NCI-H2171 treated with DMSO at 0.1 percent for 48 hours (cell line): ENCODE data around the gene KCNG4.

Source experiments
- DNase-seq: peaks from one replicate; lab custom pipeline; 2025; lab: John Stamatoyannopoulos, UW

The KCNG4 gene

DNA sequence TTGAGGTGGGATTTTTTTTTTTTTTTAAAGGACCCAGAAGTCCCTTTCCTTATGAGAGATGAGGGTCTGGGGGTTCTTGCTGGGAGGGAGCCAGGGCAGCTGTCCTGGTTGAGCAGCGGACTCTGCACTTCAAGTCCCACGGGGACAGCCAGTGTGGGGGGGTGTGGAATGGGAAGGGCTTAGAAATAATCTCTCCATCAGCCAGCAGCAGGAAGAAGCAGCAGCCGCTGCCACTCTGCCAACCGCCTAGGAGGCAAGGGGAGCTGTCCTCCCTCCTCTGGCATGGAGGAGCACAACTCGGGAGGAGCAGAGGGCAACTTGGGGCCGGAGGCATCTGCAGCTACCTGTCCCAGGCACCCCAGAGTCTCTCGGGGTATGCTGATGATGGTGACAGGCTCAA lies at the start of gene KCNG4:
Gene KCNG4, minus strand, starts transcription at position 104 of the 400 bp plus-strand sequence. CDS start 2,527 bp downstream, outside the sequence.
- peak; percentile 64 for DNase-seq

GRCh38 chr16:84288902-84289301 lies 49.1 kb upstream of the KCNG4 start:
- DNase-seq, result no peak

GRCh38 chr16:84286578-84287240 lies 46.9 kb upstream of the KCNG4 start:
- DNase-seq, result peak; percentile 27

GRCh38 chr16:84284154-84284722 lies 44.4 kb upstream of the KCNG4 start:
- DNase-seq, result no peak

- DNase-seq, result no peak
These were observed 43.7 kb upstream of the KCNG4 start for GRCh38 chr16:84283314-84284153.

GRCh38 chr16:84282533-84282932 lies 42.7 kb upstream of the KCNG4 start:
- DNase-seq, result no peak

- DNase-seq, result no peak
These were observed 41.3 kb upstream of the KCNG4 start for GRCh38 chr16:84281074-84281473.

DNA sequence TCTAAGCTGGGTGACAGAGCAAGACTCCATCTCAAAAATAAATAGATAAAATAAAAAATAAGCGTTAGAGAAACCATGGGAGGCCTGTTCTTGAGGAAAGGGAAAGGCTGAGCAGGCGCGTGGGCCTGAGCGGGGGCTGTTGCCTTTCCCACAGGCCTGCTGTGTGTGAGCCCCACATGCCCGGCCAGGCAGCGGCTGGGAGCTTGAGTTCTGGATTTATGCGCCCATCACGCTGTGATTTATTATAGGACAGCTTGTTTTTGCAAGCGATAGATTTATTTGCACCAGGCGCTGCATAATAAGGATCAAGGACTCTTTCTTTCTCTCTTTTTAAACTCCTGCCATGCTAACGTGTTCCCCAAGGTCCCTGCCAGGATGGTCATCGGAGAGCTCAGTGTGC lies 40.1 kb upstream of the KCNG4 start:
- DNase-seq, result no peak

DNA sequence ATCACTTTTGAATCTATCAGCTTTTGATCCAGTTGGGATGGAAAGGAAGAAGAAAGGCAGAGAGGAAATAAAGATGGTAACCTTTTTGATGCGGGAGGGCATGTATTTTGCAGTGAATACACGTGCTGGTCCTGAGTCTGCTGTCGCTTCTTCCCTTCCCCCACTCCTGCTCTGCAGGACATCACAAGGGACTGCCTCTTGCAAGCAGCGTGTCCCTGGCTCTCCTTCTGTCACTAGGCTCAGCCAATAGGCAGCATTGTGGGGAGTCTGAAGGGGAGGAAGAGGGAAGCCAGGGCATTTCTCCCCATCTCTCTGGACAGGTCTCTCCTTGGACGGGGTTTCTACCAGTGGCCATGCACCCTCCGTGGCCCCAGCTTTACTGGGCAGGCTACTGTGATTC lies 39.2 kb upstream of the KCNG4 start:
- peak; percentile 41 for DNase-seq

- no peak for DNase-seq
These were observed 38.5 kb upstream of the KCNG4 start for GRCh38 chr16:84278333-84278732.

GRCh38 chr16:84277244-84277823 lies 37.5 kb upstream of the KCNG4 start:
- DNase-seq, result peak; percentile 13

DNA sequence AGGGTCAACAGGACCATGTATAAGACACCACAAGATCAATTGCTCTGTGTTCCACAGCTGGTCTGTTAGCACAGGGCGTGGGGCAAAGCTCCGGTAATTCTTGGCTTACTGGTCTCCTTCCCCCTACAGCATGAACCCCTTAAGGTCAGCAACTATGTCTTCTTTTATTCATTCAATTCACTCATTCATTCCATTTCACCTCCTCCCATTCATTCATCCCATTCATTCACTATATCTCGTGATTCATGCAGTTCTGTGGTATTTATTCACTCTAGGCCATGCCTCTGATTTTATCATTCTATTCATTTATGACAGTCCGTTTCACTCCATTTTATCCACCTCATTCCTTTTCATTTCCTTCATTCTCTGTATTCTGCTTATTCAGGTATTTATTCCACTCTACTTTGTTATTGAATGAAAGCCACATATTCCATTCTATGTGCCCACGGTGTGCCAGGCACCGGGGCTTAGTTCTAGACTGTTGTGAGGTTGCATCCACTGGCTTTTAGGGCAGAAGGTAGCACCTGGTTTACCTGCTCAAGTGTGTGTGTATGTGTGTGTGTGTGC lies 35.9 kb upstream of the KCNG4 start:
- no peak for DNase-seq

GRCh38 chr16:84274515-84274914 lies 34.7 kb upstream of the KCNG4 start:
- no peak for DNase-seq

GRCh38 chr16:84272740-84273320 lies 33.0 kb upstream of the KCNG4 start:
- DNase-seq, result no peak

- DNase-seq, result no peak
These were observed 32.1 kb upstream of the KCNG4 start for GRCh38 chr16:84271866-84272265.

DNA sequence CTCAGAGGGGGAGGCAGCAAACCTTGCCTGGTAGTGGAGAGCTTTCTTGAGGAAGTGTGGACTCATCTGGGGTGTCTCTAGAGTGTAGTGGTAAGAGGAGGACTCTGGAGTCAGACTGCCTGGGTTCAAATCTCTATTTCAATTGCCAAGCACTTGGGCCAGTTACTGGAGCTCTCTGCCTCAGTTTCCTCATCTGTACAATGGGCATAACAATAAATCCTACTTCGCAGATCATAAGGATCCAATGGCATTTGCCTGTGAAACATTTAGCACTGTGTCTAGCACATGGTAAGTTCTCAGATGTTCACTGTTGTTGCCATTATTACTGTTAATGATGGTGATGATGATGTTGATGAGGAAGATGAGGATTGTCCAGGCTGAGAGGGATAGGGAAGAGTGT lies 31.2 kb upstream of the KCNG4 start:
- DNase-seq, result no peak

DNA sequence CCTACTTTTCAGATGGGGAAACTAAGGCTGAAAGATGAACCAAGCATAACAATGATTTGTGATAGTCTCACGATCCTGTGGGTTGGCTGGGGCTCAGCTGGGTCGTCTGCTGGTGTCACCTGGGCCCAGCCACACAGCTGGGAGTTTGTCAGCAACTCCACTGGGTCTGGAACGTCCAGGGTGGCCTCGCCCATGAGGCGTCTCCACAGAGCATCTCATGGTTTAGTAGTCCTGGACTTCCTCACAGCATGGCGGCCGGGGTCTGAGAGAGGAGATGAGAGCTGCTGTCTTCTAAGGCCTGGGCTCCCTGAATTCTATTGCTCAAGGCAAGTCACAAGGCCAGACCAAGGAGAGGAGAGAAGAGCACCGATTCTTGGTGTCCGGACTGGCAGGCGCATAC lies 30.7 kb upstream of the KCNG4 start:
- DNase-seq, result no peak

- DNase-seq, result no peak
These were observed 30.3 kb upstream of the KCNG4 start for GRCh38 chr16:84270071-84270470.

DNA sequence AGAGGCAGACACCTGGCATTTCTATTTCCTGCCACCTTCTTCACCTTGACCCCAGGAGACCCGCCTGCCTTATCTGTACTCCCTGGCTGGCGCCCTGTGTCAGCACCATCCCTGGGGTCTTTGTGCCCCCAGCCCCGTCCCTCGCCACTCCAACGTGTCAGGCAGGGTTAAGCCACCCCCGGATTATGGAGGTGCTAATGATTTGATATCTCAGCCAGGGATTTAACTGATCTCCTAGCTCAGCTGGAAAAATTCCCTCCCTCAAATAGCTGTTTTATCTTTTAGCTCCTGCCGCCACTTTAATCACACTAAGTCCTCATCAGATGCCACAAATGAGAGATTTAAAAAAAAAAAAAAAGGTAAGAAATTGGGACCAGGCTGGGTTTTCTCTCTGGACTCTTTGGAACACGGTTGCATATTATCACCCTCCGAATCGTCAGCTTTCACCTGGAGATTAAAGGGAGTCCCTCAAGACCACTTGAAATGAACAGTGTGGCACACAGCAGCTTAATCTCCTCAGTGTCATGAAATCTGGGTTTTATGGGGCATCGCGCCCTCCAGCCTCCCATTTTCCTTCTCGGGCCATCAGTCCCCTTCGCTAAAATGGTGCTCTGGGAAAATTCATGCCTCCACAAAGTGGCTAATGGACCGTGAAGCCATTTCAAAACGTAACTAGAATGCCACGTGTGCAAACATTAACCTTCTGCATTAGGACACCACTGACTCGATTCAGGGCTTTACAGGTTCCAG lies 28.7 kb upstream of the KCNG4 start:
- DNase-seq, result peak; percentile 44

GRCh38 chr16:84267380-84267779 lies 27.6 kb upstream of the KCNG4 start:
- DNase-seq, result no peak

DNA sequence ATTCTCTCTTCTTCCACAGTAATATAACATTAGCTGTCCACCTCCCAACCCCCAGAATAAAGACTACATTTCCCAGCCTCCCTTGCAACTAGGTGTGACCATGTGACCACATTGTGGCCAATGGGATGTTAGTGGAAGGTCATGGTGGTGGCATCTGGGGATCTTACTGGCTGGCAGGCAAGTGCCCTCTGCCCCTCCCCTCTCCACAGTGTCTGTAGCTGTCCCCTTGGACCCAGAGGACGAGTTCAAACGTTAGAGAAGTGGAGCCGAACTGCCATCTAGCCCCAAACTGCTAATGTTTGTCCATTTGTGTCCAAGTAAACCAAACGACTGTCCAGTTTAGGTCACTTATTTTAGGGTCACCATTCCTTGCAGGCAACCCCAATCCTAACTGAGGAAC lies 26.6 kb upstream of the KCNG4 start:
- DNase-seq, result peak; percentile 48
